Head of caudate nucleus (tissue), 42 donors: ENCODE measurements around the gene LYRM7.
"Not testable (repeated sequence)": the region's sequence is repeated elsewhere in the genome, so short reads cannot be mapped to it uniquely, and the experiment has no call there.

ENCODE experiments used
- DNase-seq, 42 donors: peaks; one replicate each; pipeline versions ENCODE4 v3.0.0 to v3.0.0-alpha.2; 2020 to 2021; ENCODE audit warnings: mixed read lengths in 7 of 42
- intact Hi-C: fragments of 100-400 bp; cut with DNase I; formaldehyde crosslinking; loops from one replicate; pipeline ENCODE4 v1.15.0; 2022

LYRM7 gene

DNA sequence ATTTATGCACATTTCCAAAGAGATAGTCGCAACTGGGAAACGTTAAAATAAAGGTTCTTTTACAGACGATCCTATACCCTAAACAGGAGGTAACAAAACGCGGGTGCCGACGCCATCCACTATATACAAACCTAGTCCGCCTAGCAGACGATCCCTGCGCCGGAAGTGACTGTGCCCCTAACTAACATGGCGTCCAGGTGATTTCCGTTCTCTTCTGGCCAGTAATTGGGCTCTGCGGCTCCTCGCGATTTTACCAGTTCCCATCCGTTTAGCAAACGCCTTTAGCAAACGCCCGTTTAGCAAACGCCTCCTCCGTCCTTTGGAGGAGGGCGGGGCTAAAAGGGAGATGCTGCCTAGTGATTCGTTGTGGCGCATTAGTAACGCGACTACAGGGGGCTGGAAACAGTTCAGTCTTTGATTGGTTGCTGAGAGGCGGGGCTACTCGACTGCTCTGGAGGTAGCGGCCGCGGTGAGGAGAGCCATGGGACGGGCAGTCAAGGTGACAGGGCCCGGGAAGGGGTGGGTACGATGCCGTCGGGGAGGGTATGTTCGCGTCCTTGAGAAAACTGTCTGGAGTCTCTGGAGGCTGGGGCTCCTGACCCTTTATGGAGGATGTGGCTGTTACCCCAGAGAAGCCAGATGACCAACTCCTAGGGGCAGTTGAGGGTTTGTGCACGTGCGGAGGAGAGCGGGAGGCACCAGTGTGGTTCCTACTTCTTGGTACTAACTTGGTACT is at the start of gene LYRM7:
Gene LYRM7 (plus strand): TSS at position 405 of the 736 bp plus-strand sequence. CDS start 77 bp downstream, at position 482.
- DNase-seq, result peak; percentile 89 to 99 (median 97)
- intact Hi-C loops, result loop anchor here (2.0 kb wide), 1 partner anchor 92 kb away; no protein-coding TSS in a partner anchor

DNA sequence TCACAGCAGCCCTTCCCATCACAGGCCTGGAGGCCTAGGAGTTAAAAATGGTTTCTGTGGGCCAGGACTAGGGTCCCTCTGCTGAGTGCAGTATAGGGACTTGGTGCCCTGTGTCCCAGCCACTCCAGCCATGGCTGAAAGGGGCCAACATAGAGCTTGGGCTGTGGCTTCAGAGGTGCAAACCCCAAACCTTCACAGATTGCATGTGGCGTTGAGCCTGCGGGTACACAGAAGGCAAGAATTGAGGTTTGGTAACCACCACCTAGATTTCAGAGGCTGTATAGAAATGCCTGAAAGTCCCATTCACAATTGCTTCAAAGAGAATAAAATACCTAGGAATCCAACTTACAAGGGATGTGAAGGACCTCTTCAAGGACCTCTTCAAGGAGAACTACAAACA is 43.5 kb upstream of the LYRM7 start:
- intact Hi-C loops, DNase-seq: not testable (repeated sequence)

DNA sequence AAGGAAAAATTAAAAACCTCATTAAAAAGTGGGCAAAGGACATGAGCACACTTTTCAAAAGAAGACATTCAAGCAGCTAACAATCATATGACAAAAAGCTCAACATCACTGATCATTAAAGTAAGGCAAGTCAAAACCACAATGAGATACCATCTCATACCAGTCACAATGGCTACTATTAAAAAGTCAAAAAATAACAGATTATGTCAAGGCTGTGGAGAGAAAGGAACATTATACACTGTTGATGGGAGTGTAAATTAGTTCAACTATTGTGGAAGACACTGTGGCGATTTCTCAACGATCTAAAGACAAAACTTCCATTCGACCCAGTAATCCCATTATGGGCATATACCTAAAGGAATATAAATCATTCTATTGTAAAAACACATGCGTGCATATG is 41.4 kb upstream of the LYRM7 start:
- DNase-seq, result no peak
- intact Hi-C loops, result no loop called here

DNA sequence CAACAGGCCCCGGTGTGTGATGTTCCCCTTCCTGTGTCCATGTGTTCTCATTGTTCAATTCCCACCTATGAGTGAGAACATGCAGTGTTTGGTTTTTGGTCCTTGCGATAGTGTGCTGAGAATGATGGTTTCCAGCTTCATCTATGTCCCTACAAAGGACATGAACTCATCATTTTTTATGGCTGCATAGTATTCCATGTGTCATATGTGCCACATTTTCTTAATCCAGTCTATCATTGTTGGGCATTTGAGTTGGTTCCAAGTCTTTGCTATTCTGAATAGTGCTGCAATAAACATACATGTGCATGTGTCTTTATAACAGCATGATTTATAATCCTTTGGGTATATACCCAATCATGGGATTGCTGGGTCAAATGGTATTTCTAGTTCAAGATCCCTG is 37.7 kb upstream of the LYRM7 start:
- intact Hi-C loops, DNase-seq: not testable (repeated sequence)

DNA sequence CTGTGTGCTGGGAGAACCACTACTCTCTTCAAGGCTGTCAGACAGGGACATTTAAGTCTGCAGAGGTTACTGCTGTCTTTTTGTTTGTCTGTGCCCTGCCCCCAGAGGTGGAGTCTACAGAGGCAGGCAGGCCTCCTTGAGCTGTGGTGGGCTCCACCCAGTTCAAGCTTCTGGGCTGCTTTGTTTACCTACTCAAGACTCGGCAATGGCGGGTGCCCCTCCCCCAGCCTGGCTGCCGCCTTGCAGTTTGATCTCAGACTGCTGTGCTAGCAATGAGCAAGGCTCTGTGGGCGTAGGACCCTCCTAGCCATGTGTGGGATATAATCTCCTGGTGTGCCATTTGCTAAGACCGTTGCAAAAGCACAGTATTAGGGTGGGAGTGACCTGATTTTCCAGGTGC is 32.3 kb upstream of the LYRM7 start:
- intact Hi-C loops, DNase-seq: not testable (repeated sequence)

DNA sequence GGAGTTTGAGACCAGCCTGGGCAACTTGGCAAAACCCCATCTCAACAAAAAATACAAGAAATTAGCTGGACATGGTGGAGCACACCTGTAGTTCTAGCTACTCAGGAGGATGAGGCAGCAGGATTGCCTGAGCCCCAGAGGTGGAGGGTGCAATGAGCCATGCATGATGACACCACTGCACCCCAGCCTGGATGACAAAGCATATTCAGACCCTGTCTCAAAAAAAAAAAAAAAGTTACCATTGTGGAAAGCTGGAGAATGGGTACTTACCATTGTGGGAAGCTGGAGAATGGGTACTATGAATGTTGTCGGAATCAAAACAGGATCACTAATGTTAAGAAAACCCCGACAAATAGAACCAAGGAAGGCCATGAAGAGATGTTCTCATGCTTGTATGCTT is 31.4 kb upstream of the LYRM7 start:
- no peak for DNase-seq
- intact Hi-C loops, result no loop called here

DNA sequence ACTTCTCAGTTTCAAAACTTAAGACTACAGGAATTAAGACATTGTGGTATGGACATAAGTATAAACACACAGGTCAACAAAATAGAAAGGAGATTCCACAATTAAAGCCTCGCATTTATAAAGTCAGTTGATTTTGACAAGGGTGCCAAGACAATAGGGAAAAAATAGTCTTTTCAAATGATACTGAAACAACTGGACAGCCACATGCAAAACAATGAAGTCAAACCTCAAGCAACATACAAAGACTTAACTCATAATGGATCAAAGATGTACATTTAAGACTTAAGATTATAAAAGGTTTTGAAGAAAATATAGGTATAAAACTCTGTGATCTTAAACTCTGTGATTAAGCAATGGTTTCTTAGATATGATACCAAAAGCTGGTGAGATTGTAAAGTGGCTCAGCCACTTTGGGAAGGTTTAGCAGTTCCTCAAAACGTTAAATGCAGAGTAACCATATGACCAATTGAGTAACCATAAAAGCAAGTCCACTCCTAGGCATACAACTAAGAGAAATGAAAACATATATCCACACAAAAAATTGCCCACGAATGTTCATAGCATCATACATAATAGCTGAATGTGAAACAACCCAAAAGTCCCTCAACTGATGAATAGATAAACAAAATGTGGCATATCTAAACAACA is 27.6 kb upstream of the LYRM7 start:
- DNase-seq, result no peak
- intact Hi-C loops, result no loop called here

DNA sequence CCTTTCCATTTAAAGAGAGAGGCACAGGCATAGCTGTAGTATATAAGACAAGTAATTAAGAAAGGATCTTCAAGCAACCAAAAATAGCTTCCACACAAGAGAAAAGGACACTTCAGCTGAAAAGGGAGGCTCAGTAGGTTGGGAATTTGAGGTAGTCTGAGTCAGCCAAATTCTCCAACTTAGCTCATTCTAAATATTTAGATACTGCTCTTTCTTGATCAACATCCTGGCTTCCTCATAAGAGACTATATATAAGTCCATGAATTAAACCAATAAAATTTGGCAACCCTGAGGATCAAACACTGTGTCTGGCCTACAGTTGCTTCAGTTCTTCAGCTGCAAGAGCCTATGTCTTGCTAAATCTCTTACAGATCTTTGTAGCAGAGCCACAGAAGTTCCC is 23.5 kb upstream of the LYRM7 start:
- intact Hi-C loops, result no loop called here
- DNase-seq, result no peak

DNA sequence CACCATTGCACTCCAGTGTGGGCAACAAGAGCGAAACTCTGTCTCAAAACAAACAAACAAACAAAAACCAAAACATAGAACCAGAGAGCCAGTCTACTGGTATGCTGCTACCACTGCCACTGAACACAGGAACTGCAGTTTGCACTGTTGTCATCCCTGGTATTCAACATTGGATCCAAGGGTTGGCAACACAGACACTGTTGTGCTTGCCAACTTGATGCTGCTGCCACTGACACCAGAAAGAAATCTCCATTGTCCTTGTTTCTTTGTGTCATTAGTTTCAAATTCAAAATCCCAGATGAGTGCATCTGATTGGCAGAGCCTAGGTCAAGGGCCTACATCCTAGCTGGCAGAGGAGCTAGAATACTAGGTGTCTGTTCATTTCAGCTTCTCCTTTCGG is 21.9 kb upstream of the LYRM7 start:
- intact Hi-C loops, result no loop called here
- peak in 39 of 42 donors; percentile 13 to 84 (median 55) for DNase-seq

DNA sequence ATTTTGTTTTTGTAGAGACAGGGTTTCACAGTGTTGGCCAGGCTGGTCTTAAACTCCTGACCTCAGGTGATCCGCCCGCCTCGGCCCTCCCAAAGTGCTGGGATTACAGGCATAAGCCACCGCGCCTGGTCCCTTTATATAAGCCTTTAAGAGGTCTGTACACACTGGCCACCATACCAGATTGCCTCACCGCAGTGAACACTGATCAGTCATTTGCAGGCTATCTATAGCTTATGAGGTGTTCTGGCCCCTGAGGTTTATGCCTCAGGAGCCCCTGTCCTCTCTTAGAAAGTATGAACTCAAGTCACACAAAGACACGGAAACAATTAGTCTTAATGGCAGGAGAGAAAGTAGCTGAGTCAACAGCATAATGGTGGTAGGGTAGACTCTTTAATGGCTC is 20.3 kb upstream of the LYRM7 start:
- no peak for DNase-seq
- intact Hi-C loops, result no loop called here

DNA sequence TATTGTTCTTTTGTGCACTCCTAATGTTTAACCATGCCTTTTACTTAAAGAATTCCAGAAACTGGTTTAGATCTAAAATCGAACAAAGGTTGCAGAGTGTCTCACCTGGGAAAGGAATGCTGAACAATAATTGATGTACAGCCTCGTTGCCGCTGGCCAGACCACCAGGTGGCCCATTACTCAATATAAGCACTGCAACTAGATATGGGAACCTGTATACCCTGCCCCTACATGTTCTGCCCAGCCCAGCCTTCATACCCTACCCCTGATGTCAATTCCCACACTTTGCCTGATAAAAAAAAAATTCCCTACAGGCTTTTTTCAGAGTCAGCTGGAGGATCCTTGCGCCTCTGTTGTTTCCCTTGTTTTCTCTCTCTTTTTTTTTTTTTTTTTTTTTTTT is 19.5 kb upstream of the LYRM7 start:
- DNase-seq, result no peak
- intact Hi-C loops, result no loop called here

DNA sequence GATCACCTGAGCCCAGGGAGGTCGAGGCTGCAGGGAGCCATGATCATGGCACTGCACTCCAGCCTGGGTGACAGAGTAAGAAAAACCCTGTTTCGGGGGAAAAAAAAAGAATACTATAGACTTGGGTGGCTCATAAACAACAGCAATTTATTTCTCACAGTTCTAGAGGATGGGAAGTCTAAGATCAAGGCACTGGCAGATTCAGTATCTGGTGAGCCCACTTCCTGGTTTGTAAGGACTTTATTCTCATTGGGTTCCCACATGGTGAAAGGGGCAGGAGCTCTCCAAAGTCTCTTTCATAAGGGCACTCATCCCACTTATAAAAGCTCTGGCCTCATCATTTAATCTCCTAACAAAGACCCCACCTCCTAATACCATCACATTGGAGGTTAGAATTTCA is 14.4 kb upstream of the LYRM7 start:
- no peak for DNase-seq
- intact Hi-C loops, result loop anchor here (5.0 kb wide), 1 partner anchor 116 kb away; no protein-coding TSS in a partner anchor

DNA sequence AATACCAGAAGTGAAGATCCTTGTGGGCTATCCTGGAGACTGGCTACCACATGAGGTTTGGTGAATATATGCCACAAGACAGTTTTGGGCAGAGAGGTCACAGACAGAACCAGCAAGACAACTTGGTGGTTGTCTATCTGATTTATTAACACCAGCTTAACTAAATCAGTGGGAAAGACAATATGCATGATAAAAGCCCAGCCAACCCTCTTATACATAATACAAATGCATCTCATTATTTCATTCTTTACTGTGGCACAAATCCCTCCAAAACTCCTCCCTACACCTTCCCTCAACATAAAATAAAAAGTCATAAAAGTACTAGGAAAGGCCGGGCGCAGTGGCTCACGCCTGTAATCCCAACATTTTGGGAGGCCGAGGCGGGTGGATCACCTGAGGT is 13.8 kb upstream of the LYRM7 start:
- intact Hi-C loops, result loop anchor here (5.0 kb wide), 1 partner anchor 115 kb away; no protein-coding TSS in a partner anchor
- no peak for DNase-seq

DNA sequence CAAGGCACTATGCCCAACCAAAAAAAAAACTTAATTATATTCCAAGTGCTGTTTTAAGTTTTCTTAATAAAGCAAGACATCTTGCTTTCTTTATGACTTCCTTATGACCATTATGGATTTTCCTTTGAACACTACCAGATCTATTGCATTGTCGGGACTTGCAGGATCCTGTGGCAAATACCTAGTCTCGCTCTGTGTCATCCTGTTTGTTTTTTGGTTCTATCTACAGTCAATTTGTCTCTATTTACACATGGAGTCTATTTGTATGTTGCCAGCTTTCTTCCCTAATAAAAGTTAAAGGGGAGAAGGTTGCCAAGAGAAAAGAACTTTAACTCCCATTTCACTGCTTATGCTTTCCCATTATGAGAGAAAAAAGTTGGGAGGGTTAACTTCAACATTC is 10.6 kb upstream of the LYRM7 start:
- intact Hi-C loops, result no loop called here
- DNase-seq, result no peak

DNA sequence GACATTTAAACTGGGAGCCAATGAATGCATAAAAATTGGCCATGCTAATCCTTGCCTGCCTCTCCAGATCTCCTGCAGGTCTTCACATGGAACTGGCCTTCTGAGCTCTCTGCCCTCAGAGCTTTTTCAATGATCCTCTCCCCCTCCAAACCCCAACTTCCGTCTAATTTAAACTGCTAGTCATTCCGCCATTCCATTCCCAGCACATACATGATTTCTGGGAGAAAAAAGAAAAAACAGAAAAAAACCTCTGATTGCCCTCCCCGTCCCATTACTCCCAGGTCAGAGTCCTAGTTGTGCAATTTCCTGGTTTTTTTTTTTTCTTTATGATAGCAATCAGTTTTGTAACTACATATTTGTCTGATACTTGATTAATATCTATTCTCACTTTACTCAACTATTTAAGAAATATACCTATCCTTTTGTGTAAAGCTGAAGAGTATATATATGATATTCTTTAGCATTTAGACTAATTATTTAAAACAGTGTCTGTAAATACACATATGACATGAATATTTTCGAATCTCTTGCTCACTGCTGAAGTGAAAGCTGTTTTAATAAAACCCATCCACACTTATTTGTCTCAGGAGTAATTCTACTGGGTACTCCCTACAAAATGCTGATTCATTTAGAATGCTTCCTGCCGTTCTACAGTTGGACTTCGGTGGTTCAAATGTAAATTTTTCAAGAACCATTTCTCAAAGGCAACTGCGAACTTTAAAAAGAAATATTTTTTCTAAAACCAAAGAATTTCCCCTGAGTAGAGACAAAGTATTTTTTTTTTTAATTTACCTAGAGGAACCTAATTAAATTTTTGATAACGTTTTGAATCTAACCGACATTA is 7.2 kb upstream of the LYRM7 start:
- DNase-seq, result no peak
- intact Hi-C loops, result loop anchor here (2.0 kb wide), 1 partner anchor 253 kb away; no protein-coding TSS in a partner anchor

DNA sequence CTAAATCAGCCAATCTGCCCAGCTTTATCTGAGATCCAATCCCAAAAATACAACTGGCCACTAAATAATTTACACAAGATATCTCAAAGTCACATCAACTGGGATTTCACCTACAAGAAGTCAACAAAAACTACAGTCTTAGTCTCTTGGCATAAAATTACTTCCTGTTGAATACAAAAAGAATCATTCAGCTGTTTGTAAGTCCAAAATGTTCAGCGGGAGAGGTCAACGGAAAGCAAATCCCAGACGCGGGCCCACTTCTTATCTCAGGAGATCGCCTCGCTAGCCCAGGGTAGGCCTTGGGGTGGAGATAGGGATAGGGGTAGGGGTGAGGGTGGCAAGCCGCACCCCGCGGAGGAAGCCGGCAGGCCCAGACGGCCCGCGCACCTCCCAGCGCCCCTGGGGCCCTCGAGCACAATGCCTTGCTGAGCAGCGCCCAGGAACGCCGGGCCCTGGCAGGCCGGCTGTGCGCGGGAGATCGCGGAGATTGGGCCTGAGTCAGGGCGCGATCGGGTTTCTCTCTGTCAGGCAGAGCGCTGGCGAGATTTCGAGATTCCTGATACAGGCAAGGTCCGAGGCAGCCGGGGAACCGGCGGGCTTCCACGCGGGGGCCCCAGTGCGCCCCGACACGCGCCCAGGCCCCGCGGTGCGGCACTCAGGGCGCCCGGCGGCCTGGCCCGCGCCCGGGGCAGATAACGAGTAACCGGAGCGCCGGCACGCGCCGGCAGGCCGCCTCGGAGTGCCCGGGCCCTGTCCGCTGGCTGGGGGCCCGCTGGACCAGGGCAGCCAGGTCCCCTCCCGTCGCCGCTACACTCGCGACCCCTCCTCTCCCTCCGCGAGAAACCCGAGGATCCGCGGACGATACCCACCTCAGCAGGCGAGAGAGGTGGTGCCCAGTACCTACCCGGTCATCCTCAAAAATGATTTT is 6.3 kb upstream of the LYRM7 start:
- DNase-seq, result peak; percentile 23 to 87 (median 70)
- intact Hi-C loops, result loop anchor here (2.0 kb wide), 1 partner anchor 252 kb away; no protein-coding TSS in a partner anchor

DNA sequence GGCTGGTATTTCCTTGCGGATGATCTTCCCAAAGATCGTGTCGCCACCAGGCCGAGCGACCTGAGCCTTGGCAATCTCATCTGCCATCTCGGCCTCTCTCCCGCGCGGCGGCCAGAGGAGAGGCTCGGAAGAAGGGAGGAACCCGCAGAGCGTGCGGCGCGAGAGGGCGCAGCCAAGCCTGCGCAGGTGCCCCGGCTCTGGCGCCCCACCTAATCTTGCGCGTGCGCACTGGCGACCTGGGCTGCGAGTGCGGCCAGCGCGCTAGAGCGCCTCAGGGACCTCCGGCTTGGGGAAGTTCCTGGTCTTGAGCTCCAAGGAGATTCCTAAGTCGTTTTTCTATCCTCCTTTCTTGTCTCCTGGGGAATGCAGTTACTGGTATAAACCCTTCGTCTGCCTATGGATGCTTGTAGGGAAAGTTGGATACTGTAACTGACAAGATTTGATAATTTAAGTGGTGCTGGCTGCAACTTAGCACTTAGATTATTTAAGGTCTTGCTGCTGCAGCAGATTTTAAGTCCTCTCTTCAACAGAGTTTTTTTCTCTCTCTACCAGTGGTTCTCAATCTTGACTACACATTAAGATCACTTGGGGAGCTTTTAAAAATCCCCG is 5.5 kb upstream of the LYRM7 start, which contains the start of gene HINT1:
Gene HINT1 (minus strand): TSS at position 138 of the 609 bp plus-strand sequence. CDS start 51 bp downstream, at position 87.
- intact Hi-C loops, result loop anchor here (2.0 kb wide), 1 partner anchor 252 kb away; no protein-coding TSS in a partner anchor

DNA sequence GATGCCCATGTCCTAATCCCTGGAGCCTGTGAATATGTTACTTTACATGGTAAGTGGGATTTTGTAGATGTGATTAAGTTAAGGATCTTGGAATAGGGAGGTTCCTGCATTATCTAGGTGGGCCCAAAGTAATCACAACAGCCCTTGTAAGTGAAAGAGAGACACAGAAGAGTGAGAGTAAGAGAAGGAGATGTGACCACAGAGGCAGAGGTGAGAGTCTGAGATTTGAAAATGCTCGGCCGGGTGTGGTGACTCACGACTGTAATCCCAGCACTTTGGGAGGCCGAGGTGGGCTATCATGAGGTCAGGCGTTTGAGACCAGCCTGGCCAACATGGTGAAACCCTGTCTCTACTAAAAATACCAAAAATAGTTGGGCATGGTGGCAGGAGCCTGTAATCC is 3.1 kb upstream of the LYRM7 start:
- DNase-seq, result no peak
- intact Hi-C loops, result no loop called here

More for the DNA sequence above, 5.5 kb upstream of the LYRM7 start, which contains the start of gene HINT1:
- DNase-seq, result peak; percentile 71 to 96 (median 91)
